HG02763 (cell line): ENCODE data around the gene ZNF277.
A peak's percentile ranks its signal among the peaks of the same experiment; 100 is the strongest.
"Not testable (repeated sequence)": the region's sequence is repeated elsewhere in the genome, so short reads cannot be mapped to it uniquely, and the experiment has no call there.

Experiments used
- ATAC-seq: cut with Tn5 transposase; IDR thresholded peaks from one replicate; pipeline ENCODE4 v1.9.1; 2021; ENCODE audit warnings: mild to moderate bottlenecking, moderate library complexity; ENCODE audit not compliant: unreplicated experiment

The ZNF277 gene

GRCh38 chr7:112249967-112250366 lies 43.5 kb downstream of the ZNF277 start:
- ATAC-seq, result not testable (repeated sequence)

DNA sequence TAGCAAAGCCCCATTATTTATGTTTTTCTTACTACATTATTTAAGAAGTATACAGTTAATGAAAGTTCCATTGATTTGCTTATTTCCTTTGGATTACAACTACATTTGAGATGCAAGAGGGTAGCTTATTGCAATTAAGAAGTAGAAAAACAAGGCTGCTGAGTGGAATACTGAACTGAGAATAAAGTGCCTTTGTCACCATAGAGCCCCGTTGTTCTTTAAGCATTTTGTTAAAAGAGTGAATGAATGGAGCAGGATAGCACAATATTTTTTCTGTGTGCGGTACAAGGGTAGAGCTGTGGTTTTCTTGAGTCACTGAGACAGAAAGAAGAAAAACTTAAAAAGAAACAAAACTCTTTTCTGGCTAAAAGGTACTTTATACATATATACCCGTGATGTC lies 45.6 kb downstream of the ZNF277 start:
- no peak for ATAC-seq

DNA sequence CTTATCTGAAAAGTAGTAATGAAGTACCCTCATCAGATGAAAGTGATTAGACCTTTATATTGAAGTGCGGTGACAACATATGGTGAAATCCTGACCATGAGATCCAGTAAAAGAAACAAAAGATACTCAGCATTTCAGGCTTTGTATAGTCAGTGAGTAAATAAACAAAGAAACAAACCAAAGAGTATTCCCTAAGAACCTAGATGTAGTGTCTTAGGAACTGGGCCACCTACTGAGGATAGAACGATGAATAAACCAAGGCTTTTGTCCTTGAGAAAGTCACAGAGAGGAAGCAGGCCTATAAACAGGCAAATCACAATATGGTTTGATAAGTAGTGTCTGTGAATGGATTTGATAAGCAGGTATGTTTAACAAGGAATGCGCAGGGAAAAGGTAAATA lies 46.2 kb downstream of the ZNF277 start:
- no peak for ATAC-seq

DNA sequence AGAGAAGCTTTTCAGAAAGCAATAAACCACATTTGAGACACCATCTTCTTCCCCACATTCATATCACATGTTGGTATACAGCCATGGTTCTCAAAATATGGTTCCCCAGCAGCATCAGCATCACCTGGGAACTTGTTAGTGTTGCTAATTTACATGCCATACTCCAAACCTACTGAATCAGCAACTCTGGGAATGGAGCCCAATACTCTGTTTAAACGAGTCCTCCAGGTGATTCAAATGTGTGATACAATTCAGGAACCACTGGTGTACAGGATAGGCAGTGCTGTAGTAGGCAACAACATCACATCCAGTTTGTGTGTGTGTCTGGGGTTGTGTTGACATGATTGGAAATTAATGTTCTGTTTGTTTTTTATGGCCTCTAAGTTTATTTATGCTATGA lies 47.7 kb downstream of the ZNF277 start:
- ATAC-seq, result no peak

GRCh38 chr7:112254709-112255387 lies 48.4 kb downstream of the ZNF277 start:
- no peak for ATAC-seq

GRCh38 chr7:112255388-112255720 lies 48.9 kb downstream of the ZNF277 start:
- ATAC-seq, result no peak

DNA sequence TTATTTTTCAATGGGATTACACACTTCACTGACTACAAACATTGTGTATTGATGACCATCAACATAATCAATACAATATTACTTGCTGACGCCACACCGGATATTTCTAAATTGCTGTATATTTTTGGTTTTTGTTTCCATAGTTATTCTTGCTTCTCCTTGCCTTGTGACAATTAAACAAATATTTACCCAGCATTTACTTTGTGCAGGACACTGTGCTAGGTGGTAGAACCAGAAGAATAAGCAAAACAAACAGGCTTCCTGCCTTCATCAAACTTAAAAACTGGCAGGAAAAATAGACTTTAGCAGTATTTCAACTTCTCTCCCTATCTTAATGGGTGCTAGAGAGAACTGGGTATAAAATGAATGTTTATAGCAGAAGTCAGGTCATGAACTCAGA lies 50.6 kb downstream of the ZNF277 start:
- no peak for ATAC-seq

DNA sequence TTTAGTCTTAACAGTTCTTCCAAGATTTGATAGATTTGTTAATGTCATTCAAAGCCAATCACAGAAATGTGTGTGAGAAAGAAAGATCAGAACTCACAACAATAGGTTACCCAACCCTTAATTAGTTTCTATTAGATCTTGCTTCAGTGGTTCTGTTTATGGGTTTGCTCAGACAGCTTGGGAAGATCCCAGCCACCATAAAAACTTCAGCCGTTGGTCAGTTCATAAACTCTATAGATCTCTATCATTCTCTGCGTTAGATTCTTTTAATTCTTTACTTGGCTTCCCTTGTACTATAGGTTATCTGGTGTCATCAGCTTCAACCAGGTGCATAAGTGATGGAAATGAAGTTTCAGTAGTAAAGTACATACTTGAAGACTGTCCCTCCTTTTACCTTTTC lies 54.4 kb downstream of the ZNF277 start:
- no peak for ATAC-seq

DNA sequence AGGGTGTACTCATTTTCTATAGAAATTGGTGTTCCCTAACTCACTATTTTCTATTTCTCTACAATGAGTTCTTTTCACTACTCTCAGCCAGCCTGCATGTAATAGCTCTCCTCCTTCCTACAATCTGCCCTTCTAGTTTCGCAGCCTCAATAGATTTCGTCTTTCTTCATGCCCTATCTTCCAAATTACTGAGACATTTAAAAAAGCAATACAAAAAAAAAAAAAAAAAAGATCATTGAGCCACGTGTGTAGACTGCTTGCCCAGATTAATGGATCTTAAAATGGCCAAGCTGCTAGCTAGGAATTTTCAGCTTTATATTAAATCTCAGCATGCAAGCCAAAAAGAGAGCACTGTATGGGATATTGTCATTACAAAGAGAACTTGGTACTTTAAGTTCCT lies 55.5 kb downstream of the ZNF277 start:
- no peak for ATAC-seq

- ATAC-seq, result no peak
Measured at GRCh38 chr7:112262855-112263487, 56.5 kb downstream of the ZNF277 start.

- ATAC-seq, result no peak
Measured at GRCh38 chr7:112263519-112263918, 57.0 kb downstream of the ZNF277 start.

DNA sequence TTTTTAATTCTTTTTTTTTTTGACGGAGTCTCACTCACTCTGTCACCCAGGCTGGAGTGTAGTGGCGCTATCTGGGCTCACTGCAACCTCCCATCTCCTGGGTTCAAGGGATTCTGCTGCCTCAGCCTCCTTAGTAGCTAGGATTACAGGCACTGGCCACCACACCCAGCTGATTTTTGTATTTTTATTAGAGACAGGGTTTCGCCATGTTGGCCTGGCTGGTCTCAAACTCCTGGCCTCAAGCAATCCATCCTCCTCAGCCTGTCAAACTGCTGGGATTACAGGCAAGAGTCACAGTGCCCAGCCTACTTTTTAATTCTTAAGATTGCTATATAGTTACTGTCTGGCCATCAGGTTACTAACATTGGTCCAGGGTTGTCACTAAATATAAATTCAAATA lies 59.6 kb downstream of the ZNF277 start:
- no peak for ATAC-seq

GRCh38 chr7:112266595-112267270 lies 60.2 kb downstream of the ZNF277 start:
- ATAC-seq, result no peak

DNA sequence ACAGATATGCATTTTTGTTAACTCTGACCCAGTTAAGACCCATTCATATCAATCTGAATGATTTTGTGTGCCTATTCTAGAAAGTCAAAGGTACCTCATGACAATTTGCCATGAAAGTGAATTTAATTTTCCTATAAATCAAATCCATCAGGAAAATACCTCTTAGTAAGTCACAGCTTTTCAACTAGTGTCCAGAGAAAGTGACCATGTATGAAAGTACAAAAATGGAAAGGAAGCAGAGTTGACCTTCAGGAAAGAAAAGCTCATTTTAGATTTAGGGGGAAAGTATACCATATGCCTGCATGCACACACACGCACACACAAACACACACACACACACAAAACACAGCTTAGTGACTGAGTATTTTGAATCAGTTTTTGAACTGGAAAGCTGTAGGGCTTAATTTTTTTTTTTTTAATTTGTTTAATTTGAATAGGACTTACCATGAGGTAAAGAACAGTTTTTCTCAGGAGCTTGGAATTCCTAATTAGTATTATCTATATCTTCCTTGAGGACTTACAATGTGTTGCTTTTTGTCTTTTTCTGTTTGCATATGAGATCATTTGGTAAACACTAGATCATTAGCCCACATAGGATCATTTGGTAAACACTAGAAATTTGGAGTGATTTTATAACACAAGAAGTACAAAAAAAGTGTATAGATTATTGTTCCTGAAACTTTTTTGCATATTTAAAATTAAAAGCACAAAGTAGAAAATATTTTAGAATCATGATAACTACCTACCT lies 61.6 kb downstream of the ZNF277 start:
- no peak for ATAC-seq

DNA sequence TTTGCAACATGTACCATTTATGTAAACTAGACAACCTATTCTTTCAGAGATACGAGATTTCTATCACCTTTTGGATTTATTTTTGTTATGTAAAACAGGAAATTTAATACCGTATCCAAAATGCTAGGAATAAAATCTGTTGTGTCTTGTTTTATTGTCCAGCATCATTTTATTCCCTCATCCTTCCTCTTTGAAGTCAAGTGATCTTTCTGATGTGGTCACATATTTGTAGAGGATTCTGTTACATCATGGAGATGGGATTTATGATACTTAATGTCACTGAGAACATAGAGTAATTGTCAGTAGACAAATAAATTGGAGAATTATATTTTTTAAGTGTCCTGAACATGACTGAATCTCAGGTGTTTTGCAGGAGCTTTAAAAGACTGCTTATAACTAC lies 64.7 kb downstream of the ZNF277 start:
- no peak for ATAC-seq

DNA sequence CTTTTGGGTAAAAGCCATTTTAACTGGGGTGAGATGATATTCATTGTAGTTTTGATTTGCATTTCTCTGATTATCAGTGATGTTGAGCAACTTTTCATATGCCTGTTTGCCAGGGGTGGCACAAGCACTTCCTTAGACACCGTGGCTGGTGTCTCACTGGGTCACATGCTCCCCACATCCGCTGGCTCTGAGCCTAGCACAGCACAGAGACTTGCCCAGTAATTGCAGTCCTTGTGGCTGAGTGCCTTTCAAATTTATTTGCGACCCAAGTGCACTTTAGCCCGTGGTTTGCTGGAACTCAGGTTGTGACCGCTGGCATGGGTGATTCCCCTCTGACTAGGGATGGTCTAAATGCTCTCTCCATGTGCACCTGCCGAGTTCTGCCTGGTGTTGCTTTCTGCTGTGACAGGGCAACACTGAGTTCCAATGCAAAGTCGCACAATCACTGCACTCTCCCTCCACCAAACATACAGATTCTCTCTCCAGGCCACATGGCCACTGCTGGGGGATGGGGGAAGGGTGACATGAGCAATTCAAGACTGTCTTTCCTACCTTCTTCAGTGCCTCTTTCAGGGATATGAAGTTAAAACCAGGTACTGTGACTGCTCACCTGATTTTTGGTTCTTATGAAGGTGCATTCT lies 66.5 kb downstream of the ZNF277 start:
- no peak for ATAC-seq

DNA sequence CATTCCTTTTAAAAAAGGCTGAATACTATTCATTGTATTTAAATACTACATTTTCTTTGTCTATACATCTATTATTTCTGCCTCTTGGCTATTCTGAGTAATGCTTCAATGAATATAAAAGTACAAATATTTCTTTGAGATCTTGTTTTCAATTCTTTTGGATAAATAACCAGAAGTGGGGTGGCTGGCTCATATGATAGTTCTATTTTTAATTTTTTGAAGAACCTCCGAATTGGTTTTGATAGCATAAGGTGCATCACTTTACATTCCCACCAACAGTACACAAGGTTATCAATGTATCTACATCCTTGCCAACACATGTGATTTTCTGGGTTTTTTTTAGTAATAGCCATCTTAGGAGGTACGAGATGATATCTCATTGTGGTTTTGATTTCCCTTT lies 72.5 kb downstream of the ZNF277 start:
- no peak for ATAC-seq

GRCh38 chr7:112280267-112280666 lies 73.8 kb downstream of the ZNF277 start:
- no peak for ATAC-seq

GRCh38 chr7:112282476-112283188 lies 76.1 kb downstream of the ZNF277 start:
- no peak for ATAC-seq

- peak; percentile 59 for ATAC-seq
Measured at GRCh38 chr7:112283382-112283910, 77.0 kb downstream of the ZNF277 start.
